ENCODE data around the gene CAMSAP3.

CAMSAP3 gene

GRCh38 chr19:7578127-7578526 lies 17.5 kb upstream of the CAMSAP3 start:
- no peak for DNase-seq (ENCODE audit: low spot score)

- no peak for DNase-seq (ENCODE audit: low spot score)
These were observed 16.5 kb upstream of the CAMSAP3 start for GRCh38 chr19:7579182-7579581.

GRCh38 chr19:7582446-7582845 lies 13.2 kb upstream of the CAMSAP3 start:
- DNase-seq (ENCODE audit: low spot score), result no peak

- no peak for DNase-seq (ENCODE audit: low spot score)
These were observed 5.8 kb upstream of the CAMSAP3 start for GRCh38 chr19:7589822-7590221.

GRCh38 chr19:7590256-7590655 lies 5.4 kb upstream of the CAMSAP3 start:
- DNase-seq (ENCODE audit: low spot score), result no peak

- peak; percentile 49 for DNase-seq (ENCODE audit: low spot score)
These were observed 711 bp downstream of the CAMSAP3 start for GRCh38 chr19:7596211-7596937.

- DNase-seq (ENCODE audit: low spot score), result no peak
These were observed 2.0 kb downstream of the CAMSAP3 start for GRCh38 chr19:7597689-7598088.

- no peak for DNase-seq (ENCODE audit: low spot score)
These were observed 2.5 kb downstream of the CAMSAP3 start for GRCh38 chr19:7598180-7598579.

GRCh38 chr19:7600721-7601120 lies 5.1 kb downstream of the CAMSAP3 start:
- no peak for DNase-seq (ENCODE audit: low spot score)

GRCh38 chr19:7602240-7602934 lies 6.7 kb downstream of the CAMSAP3 start:
- no peak for DNase-seq (ENCODE audit: low spot score)

GRCh38 chr19:7602935-7603497 lies 7.4 kb downstream of the CAMSAP3 start:
- no peak for DNase-seq (ENCODE audit: low spot score)

- DNase-seq (ENCODE audit: low spot score), result no peak
These were observed 8.3 kb downstream of the CAMSAP3 start for GRCh38 chr19:7603919-7604318.

- peak; percentile 83 for DNase-seq (ENCODE audit: low spot score)
These were observed 10.0 kb downstream of the CAMSAP3 start for GRCh38 chr19:7605490-7606222.

GRCh38 chr19:7606289-7606688 lies 10.6 kb downstream of the CAMSAP3 start:
- no peak for DNase-seq (ENCODE audit: low spot score)

GRCh38 chr19:7607212-7607873 lies 11.7 kb downstream of the CAMSAP3 start:
- DNase-seq (ENCODE audit: low spot score), result no peak

GRCh38 chr19:7607874-7608560 lies 12.4 kb downstream of the CAMSAP3 start:
- DNase-seq (ENCODE audit: low spot score), result no peak

- no peak for DNase-seq (ENCODE audit: low spot score)
These were observed 15.0 kb downstream of the CAMSAP3 start for GRCh38 chr19:7610491-7611240.

- no peak for DNase-seq (ENCODE audit: low spot score)
These were observed 16.0 kb downstream of the CAMSAP3 start for GRCh38 chr19:7611541-7612279.

- no peak for DNase-seq (ENCODE audit: low spot score)
These were observed 16.9 kb downstream of the CAMSAP3 start for GRCh38 chr19:7612282-7613274.

Data from iPS-NIHi11 (cell line).